DMS153 treated with DMSO at 0.1 percent for 48 hours (cell line): Measurements from ENCODE around the gene PDIA6.
"Not testable (repeated sequence)": the region's sequence is repeated elsewhere in the genome, so short reads cannot be mapped to it uniquely, and the experiment has no call there.

Experiments used
- DNase-seq: peaks from one replicate; lab custom pipeline; 2025; ENCODE audit not compliant: unreplicated experiment; lab: John Stamatoyannopoulos, UW

PDIA6 gene

DNA sequence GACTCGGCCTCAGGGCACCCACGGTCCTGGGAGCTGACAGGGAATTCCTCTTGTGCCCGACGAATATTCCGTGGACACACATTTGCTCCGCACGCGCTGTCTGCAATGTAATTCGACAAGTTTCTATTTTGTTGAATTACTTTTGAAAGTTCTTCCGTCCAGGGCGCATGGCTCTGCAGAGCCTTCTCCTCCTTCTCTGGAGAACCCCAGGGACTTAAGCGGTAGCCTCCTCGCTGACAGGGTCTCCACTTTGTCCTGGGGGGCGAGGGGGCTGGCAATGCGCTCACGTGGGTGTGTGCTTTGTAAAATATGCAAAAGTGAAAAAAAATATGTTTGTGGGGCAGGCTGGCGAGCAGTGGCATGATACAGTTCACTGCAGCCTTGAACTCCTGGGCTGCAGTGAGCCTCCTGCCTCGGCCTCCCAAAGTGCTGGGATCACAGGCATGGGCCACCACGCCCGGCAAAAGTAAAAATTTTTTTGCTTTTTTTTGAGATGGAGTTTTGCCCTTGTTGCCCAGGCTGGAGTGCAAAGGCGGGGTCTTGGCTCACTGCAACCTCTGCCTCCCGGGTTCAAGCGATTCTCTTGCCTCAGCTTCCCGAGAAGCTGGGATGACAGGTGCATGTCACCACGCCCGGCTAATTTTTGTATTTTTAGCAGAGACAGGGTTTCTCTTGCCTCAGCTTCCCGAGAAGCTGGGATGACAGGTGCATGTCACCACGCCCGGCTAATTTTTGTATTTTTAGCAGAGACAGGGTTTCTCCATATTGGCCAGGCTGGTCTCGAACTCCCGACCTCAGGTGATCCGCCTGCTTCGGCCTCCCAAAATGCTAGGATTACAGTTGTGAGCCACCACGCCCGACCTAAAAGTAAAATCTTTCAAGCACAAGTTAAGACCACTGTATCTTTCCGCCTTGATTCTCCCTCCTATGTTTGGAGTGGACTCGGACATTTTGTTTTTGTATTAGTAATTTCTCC lies 866 bp upstream of the PDIA6 start:
- DNase-seq: not testable (repeated sequence)

GRCh38 chr2:10811517-10811916 lies 1.1 kb downstream of the PDIA6 start:
- no peak for DNase-seq

GRCh38 chr2:10810202-10811161 lies 2.1 kb downstream of the PDIA6 start:
- no peak for DNase-seq

DNA sequence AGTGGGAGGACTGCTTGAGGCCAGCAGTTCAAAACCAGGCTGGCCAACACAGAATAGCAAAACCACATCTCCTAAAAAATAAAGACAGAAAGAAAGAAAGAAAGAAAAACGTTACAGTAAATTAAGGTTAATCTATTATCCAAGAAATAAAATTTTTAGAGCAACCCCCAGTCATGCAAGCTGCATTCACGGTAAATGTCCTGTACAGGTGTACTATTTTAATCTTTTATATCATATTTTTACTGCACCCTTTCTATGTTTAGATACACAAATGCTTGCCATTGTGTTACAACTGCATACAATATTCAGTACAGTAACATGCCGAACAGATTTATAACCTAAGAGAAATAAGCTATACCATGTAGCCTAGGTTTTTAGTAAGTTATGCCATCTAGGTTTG lies 6.0 kb downstream of the PDIA6 start:
- no peak for DNase-seq

DNA sequence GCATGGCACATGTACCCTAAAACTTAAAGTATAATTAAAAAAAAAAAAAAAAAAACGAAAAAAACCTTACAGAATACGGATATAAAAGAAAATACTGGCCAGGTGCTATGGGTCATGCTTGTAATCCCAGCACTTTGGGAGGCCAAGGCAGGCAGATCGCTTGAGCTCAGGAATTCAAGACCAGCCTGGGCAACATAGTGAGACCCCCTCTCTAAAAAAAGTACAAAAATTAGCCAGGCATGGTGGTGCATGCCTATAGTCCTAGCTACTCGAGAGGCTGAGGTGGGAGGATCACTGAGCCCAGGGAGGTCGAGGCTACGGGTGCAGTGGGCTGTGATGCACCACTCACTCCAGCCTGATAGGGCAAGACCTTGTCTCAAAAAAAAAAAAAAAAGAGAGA lies 6.6 kb downstream of the PDIA6 start:
- DNase-seq: not testable (repeated sequence)

DNA sequence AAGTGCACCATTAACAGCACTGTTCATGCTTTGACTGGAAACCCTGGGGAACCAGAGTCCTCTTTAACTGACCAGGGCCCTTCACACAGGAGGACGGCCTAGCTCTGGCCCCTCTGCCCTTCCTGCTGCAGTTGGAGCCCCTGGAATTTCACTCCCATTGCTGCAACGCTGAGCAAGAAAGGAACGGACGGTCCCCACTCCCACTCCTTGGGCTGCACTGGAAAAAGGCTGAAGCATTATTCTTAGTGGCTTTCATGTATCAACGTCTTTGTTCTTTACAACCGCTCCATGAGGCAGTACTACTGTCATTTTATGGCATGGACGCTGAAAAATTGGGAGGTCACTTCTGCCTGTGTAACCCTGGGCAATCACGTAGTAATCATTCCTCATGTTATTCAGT lies 9.9 kb downstream of the PDIA6 start:
- DNase-seq: no peak

DNA sequence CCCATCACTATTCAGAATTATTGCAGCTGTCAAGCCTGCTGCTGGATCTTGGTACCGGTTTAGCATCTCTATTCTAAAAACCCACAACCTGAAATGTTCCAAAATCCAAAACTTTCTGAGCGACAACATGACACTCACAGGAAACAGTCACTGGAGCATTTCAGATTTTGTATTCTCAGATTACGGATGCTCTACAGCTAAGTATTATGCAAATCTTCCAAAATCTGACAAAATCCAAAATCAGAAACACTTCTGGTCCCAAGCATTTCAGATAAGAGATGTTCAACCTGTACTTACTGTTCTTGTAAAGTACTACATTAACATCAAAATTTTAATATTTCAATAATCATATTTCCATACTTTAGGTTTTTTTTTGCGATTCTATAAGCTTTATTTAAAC lies 12.4 kb downstream of the PDIA6 start:
- DNase-seq: no peak

DNA sequence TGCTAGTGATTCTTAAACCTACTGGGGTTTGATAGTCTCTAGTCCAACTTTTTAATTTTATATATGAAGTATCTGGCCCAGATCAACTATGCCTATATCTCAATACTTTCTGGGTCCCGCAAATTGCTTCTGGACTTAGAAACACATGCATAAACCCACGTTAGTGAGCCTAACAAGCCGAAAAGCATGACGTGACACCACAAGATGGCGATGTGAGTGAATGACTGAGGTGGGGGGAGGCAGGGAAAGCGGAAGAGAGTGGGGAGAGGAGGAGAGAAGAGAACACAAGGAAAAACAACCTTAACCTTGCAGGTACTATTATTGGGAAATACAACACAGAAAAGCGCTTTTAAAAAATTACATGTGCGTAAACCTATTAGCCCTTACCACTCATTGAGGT lies 13.8 kb downstream of the PDIA6 start:
- no peak for DNase-seq

- DNase-seq: no peak
These were observed 15.9 kb downstream of the PDIA6 start for GRCh38 chr2:10796703-10797102.

GRCh38 chr2:10795508-10796046 lies 17.0 kb downstream of the PDIA6 start:
- DNase-seq: no peak

DNA sequence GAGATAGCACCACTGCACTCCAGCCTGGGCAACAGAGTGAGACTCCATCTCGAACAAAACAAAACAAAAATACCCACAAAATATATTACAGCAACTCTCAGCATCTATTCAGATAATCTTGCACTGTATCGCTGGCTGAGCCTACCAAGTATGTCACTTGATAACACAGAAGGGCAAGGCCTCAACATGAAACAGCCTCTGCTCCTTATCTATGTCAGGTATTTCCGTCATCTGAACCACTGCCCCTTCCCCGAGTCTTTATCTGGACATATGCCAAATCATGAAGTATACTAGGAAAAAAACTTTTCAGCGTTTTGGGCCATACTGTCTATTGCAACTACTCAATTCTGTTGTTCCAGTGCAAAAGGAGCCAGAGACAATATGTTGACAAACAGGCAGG lies 17.7 kb downstream of the PDIA6 start:
- DNase-seq: no peak

- DNase-seq: no peak
These were observed 18.8 kb downstream of the PDIA6 start for GRCh38 chr2:10793816-10794215.

DNA sequence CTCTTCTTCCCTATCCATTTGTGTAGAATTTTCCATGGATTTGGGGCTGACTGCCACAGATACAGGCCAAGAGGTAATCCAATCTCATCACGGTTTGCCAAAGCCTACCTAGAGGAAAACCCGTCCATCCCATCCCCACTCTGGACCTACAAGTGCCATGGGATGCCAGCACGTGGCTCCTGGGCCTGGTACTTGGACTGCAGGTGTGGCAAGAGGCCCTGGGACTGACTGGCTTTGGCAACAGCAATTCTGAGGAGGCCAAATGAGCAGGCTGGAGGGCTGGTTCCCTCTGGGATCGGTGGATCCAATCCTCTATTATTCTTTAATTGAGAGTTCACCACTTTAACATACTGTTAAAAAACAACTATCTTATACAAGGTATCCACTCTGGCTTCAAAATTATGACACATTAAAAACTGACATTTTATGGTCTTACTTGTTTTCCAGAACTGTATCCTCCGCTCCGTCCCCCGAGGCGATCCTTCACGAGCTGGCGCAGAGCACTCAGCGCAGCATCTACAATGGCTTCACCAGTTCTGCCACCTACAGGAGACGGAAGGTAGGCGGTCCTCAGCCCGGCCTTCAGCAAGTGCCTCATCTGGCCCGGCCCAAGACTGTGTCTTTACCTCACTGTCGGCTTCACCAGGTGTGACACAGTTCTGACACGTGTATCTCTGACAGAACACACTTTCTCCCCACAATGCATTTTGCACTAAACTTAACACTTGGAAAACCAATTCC lies 19.8 kb downstream of the PDIA6 start:
- no peak for DNase-seq

- DNase-seq: no peak
These were observed 20.5 kb downstream of the PDIA6 start for GRCh38 chr2:10792001-10792634.

GRCh38 chr2:10790228-10790973 lies 22.2 kb downstream of the PDIA6 start:
- no peak for DNase-seq

- DNase-seq: no peak
These were observed 23.7 kb downstream of the PDIA6 start for GRCh38 chr2:10788855-10789254.

- DNase-seq: no peak
These were observed 25.2 kb downstream of the PDIA6 start for GRCh38 chr2:10787176-10787968.

GRCh38 chr2:10786240-10786982 lies 26.2 kb downstream of the PDIA6 start:
- no peak for DNase-seq
